Esophagus squamous epithelium (tissue), 5 donors: ENCODE data around the gene KANSL1. TPM values are rescaled to one million over a fixed set of nuclear protein-coding genes. Genes with fewer than 3 reads are reported as not detected.
"Not testable (repeated sequence)": the region's sequence is repeated elsewhere in the genome, so short reads cannot be mapped to it uniquely, and the experiment has no call there.

Experiments used
- DNase-seq: peaks from one replicate; lab custom pipeline; 2025; lab: John Stamatoyannopoulos, UW
- H3K27ac ChIP-seq, 4 donors: fragments of 200-600 bp; sonication (generic); one replicate each; pipeline ENCODE4 v1.5.1; 2016 to 2019; ENCODE audit warnings: mild to moderate bottlenecking in 1 of 4
- H3K27me3 ChIP-seq, 4 donors: fragments of 200-600 bp; sonication (generic); 1 replicate in 3 of 4; 2 replicates in 1 of 4; pipeline versions ENCODE4 v1.5.1 to v1.6.0; 2017 to 2021; ENCODE audit warnings: antibody characterized with exemption in 1 of 4
- H3K36me3 ChIP-seq, 3 donors: fragments of 200-600 bp; sonication (generic); one replicate each; pipeline ENCODE4 v1.5.1; 2016 to 2019
- H3K4me1 ChIP-seq, 3 donors: fragments of 200-600 bp; sonication (generic); one replicate each; pipeline ENCODE4 v1.5.1; 2017 to 2019
- H3K4me3 ChIP-seq, 4 donors: fragments of 200-600 bp; sonication (generic); 1 replicate in 3 of 4; 2 replicates in 1 of 4; pipeline ENCODE4 v1.5.1; 2016 to 2019; ENCODE audit warnings: mild to moderate bottlenecking in 2 of 4, moderate library complexity in 1 of 4
- H3K9me3 ChIP-seq, 3 donors: fragments of 200-600 bp; sonication (generic); one replicate each; pipeline ENCODE4 v1.5.1; 2016 to 2019
- POLR2A ChIP-seq, 4 donors: fragments of 450-650 bp; IDR thresholded peaks; one replicate each; pipeline ENCODE4 v1.6.1; 2017; ENCODE audit warnings: antibody characterized with exemption in 4 of 4, mild to moderate bottlenecking in 4 of 4, moderate library complexity in 3 of 4
- WGBS, 2 donors: methylation state at CpG; one replicate each; pipeline ENCODE4 v1.1.5; 2018; 5-methylcytosine and 5-hydroxymethylcytosine counted together
- intact Hi-C: fragments of 100-400 bp; cut with DNase I; formaldehyde crosslinking; loops from one replicate; pipeline ENCODE4 v1.15.0; 2022
- total RNA-seq, 4 donors: library from RNA; depleted of rRNA; stranded (reverse); fragments of >200 nt; gene quantifications; one replicate each; pipeline ENCODE4 v1.1.0, GENCODE V29; 2016
- TF ChIP-seq, protein P1 (sequence below), 6 experiments: fragments of 450-650 bp in 4 of 6; fragments of 200-600 bp in 2 of 6; sonication (generic) in 2 of 6; IDR thresholded peaks; one replicate each; pipeline ENCODE4 v1.5.1; 2016 to 2019; ENCODE audit warnings: antibody characterized with exemption in 6 of 6, mild to moderate bottlenecking in 4 of 6, moderate library complexity in 4 of 6
- donor health status: DM: yes; HTN: yes; CAD: no.

The KANSL1 gene
- total RNA-seq, 4 donors from 2014 or later = 31.0 to 79.0 (median 51.8) TPM

DNA sequence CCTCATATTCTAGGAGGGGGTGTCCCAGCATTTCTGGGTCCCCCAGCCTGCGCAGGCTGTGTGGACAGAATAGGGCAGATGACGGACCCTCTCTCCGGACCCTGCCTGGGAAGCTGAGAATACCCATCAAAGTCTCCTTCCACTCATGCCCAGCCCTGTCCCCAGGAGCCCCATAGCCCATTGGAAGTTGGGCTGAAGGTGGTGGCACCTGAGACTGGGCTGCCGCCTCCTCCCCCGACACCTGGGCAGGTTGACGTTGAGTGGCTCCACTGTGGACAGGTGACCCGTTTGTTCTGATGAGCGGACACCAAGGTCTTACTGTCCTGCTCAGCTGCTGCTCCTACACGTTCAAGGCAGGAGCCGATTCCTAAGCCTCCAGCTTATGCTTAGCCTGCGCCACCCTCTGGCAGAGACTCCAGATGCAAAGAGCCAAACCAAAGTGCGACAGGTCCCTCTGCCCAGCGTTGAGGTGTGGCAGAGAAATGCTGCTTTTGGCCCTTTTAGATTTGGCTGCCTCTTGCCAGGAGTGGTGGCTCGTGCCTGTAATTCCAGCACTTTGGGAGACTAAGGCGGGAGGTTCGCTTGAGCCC is 182.5 kb downstream of the KANSL1 start:
- Histone ChIP-seq H3K4me3 (no peak overlapping the region), H3K4me1 (peaks cover 0 to 12% (median 0%) of the 10 kb centered on the region in 3 donors), H3K27me3 (no peaks in the 10 kb centered on the region), H3K27ac (no peak overlapping the region), H3K9me3 (no peaks in the 10 kb centered on the region), H3K36me3 (no peaks in the 10 kb centered on the region)
- intact Hi-C loops = no loop called here
- no peak for TF ChIP-seq POLR2A (IDR thresholded peaks at IDR 0.05)
- TF ChIP-seq, protein P1, sequence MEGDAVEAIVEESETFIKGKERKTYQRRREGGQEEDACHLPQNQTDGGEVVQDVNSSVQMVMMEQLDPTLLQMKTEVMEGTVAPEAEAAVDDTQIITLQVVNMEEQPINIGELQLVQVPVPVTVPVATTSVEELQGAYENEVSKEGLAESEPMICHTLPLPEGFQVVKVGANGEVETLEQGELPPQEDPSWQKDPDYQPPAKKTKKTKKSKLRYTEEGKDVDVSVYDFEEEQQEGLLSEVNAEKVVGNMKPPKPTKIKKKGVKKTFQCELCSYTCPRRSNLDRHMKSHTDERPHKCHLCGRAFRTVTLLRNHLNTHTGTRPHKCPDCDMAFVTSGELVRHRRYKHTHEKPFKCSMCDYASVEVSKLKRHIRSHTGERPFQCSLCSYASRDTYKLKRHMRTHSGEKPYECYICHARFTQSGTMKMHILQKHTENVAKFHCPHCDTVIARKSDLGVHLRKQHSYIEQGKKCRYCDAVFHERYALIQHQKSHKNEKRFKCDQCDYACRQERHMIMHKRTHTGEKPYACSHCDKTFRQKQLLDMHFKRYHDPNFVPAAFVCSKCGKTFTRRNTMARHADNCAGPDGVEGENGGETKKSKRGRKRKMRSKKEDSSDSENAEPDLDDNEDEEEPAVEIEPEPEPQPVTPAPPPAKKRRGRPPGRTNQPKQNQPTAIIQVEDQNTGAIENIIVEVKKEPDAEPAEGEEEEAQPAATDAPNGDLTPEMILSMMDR (IDR thresholded peaks at IDR 0.05) = no peak
- WGBS, 2 donors = 64 to 77% methylated on average over 6 to 7 of the region's 16 CpGs
- DNase-seq = no peak

DNA sequence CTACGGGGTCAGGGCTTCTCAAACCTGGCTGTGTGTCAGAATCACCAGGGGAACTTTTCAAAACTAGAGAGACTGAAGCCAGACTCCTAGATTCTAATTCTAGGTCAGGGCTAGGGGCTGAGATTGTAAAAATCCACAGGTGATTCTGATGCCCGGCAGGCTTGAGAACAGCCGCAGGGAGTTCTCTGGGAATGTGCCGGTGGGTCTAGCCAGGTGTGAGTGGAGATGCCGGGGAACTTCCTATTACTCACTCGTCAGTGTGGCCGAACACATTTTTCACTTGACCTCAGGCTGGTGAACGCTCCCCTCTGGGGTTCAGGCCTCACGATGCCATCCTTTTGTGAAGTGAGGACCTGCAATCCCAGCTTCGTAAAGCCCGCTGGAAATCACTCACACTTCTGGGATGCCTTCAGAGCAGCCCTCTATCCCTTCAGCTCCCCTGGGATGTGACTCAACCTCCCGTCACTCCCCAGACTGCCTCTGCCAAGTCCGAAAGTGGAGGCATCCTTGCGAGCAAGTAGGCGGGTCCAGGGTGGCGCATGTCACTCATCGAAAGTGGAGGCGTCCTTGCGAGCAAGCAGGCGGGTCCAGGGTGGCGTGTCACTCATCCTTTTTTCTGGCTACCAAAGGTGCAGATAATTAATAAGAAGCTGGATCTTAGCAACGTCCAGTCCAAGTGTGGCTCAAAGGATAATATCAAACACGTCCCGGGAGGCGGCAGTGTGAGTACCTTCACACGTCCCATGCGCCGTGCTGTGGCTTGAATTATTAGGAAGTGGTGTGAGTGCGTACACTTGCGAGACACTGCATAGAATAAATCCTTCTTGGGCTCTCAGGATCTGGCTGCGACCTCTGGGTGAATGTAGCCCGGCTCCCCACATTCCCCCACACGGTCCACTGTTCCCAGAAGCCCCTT is 183.3 kb downstream of the KANSL1 start:
- TF ChIP-seq, protein P1 (IDR thresholded peaks at IDR 0.05) = no peak
- no peaks in the 10 kb centered on the region for H3K36me3 ChIP-seq
- WGBS, 2 donors = 63 to 74% methylated on average over 19 to 20 of the region's 33 CpGs
- DNase-seq = no peak
- H3K27me3 ChIP-seq = no peaks in the 10 kb centered on the region
- intact Hi-C loops = no loop called here
- H3K9me3 ChIP-seq = no peaks in the 10 kb centered on the region
- H3K4me3 ChIP-seq = no peak overlapping the region
- peaks cover 0 to 19% (median 0%) of the 10 kb centered on the region in 3 donors for H3K4me1 ChIP-seq
- no peak overlapping the region for H3K27ac ChIP-seq

DNA sequence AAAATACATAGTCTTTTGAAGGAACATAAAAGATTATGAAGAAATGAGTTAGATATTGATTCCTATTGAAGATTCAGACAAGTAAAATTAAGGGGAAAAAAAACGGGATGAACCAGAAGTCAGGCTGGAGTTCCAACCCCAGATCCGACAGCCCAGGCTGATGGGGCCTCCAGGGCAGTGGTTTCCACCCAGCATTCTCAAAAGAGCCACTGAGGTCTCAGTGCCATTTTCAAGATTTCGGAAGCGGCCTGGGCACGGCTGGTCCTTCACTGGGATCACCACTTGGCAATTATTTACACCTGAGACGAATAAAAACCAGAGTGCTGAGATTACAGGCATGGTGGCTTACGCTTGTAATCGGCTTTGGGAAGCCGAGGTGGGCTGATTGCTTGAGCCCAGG is 184.6 kb downstream of the KANSL1 start:
- Histone ChIP-seq H3K4me3 (no peak overlapping the region), H3K36me3 (no peaks in the 10 kb centered on the region), H3K27ac (no peak overlapping the region), H3K9me3 (no peaks in the 10 kb centered on the region), H3K4me1 (peaks cover 0 to 24% (median 4%) of the 10 kb centered on the region in 3 donors), H3K27me3 (no peaks in the 10 kb centered on the region)
- TF ChIP-seq, protein P1 (IDR thresholded peaks at IDR 0.05) = no peak
- no peak for TF ChIP-seq POLR2A (IDR thresholded peaks at IDR 0.05)
- intact Hi-C loops = no loop called here
- WGBS, 2 donors = 83 to 94% methylated on average over 7 to 8 of the region's 9 CpGs
- DNase-seq = no peak

- Histone ChIP-seq H3K9me3 (no peaks in the 10 kb centered on the region), H3K36me3 (no peaks in the 10 kb centered on the region), H3K4me1 (peaks cover 4 to 32% (median 4%) of the 10 kb centered on the region in 3 donors), H3K27me3 (no peaks in the 10 kb centered on the region), H3K4me3 (no peak overlapping the region), H3K27ac (no peak overlapping the region)
- no peak for DNase-seq
- WGBS, 2 donors = 79 to 87% methylated on average over 2 of the region's 2 CpGs
- TF ChIP-seq, protein P1 (IDR thresholded peaks at IDR 0.05) = no peak
- TF ChIP-seq POLR2A (IDR thresholded peaks at IDR 0.05) = no peak
- intact Hi-C loops = no loop called here
Measured at GRCh38 chr17:46007461-46007965, 185.7 kb downstream of the KANSL1 start.

- WGBS, 2 donors = 75 to 88% methylated on average over 1 of the region's 1 CpG
- not testable (repeated sequence) for H3K27me3 ChIP-seq
Measured at GRCh38 chr17:46006082-46006481, 187.1 kb downstream of the KANSL1 start.

More at GRCh38 chr17:46006082-46006481, 187.1 kb downstream of the KANSL1 start:
- H3K4me3 ChIP-seq, intact Hi-C loops, H3K27ac ChIP-seq, H3K36me3 ChIP-seq, DNase-seq, H3K9me3 ChIP-seq: not testable (repeated sequence)
- H3K4me1 ChIP-seq = peaks cover 4 to 45% (median 4%) of the 10 kb centered on the region in 3 donors
